Naive thymus-derived CD8-positive, alpha-beta T cell (primary cell): ENCODE data around the gene ATL2. TPM values are rescaled to one million over a fixed set of nuclear protein-coding genes. Genes with fewer than 3 reads are reported as not detected.
"Not testable (repeated sequence)": the region's sequence is repeated elsewhere in the genome, so short reads cannot be mapped to it uniquely, and the experiment has no call there.

Experiments used
- ATAC-seq, 2 donors: fragments of 150-1000 bp; cut with Tn5 transposase in 1 of 2; sonication (Bioruptor Pico), chemical (Tn5 transposase) in 1 of 2; 1 replicate in 1 of 2; 2 replicates in 1 of 2; pipeline ENCODE4 v1.10.0; 2021; ENCODE audit warnings: mild to moderate bottlenecking in 2 of 2, moderate library complexity in 2 of 2
- POLR2A ChIA-PET: fragments of 350-600 bp; sonication (Branson Sonifier 250); formaldehyde crosslinking; loops from one replicate; lab custom pipeline; 2021; ENCODE audit warnings: antibody characterized with exemption; lab: Charles Lee
- DNase-seq, 10 donors: peaks; one replicate each; pipeline versions ENCODE4 v3.0.0 to v3.0.0-alpha.2; 2020 to 2022
- H3K27ac Mint-ChIP-seq, 10 donors: one replicate each; pipeline ENCODE4 v1.8.0; 2020 to 2022; ENCODE audit warnings: mild to moderate bottlenecking in 10 of 10, mixed read lengths in 10 of 10, moderate library complexity in 4 of 10, inconsistent platforms in 1 of 10
- H3K27me3 Mint-ChIP-seq, 5 donors: one replicate each; pipeline ENCODE4 v1.8.0; 2021 to 2022; ENCODE audit warnings: mixed read lengths in 5 of 5
- H3K36me3 Mint-ChIP-seq, 3 donors: one replicate each; pipeline ENCODE4 v1.8.0; 2020 to 2022; ENCODE audit warnings: mixed read lengths in 3 of 3, mild to moderate bottlenecking in 2 of 3, inconsistent platforms in 1 of 3
- H3K4me1 Mint-ChIP-seq, 4 donors: one replicate each; pipeline ENCODE4 v1.8.0; 2021 to 2022; ENCODE audit warnings: mixed read lengths in 4 of 4
- H3K4me3 Mint-ChIP-seq, 10 donors: one replicate each; pipeline ENCODE4 v1.8.0; 2020 to 2022; ENCODE audit warnings: mild to moderate bottlenecking in 10 of 10, mixed read lengths in 10 of 10, moderate library complexity in 6 of 10, inconsistent platforms in 1 of 10
- H3K9me3 Mint-ChIP-seq, 9 donors: one replicate each; pipeline ENCODE4 v1.8.0; 2020 to 2022; ENCODE audit warnings: mixed read lengths in 9 of 9, mild to moderate bottlenecking in 3 of 9, inconsistent platforms in 1 of 9, moderate library complexity in 1 of 9
- polyA plus RNA-seq, 3 donors: library from polyadenylated mRNA; unstranded; fragments of 300-500 nt; fragmentation: Illumina TruSeq; gene quantifications; one replicate each; pipeline ENCODE4 v1.2.3, GENCODE V29; 2021
- total RNA-seq, 8 experiments: library from RNA in 2 of 8; stranded (reverse) in 2 of 8; gene quantifications; one replicate each; pipeline ENCODE4 v1.2.3 and lab custom pipeline; 2021 to 2026

Gene ATL2
- total and polyA plus RNA-seq, 5 experiments from 2014 or later = 10.6 to 71.8 (median 24.2) TPM

GRCh38 chr2:38281095-38281742 lies 95.9 kb downstream of the ATL2 start:
- Mint-ChIP-seq H3K4me3 (no peak overlapping the region), H3K9me3 (no peaks in the 10 kb centered on the region)

GRCh38 chr2:38279201-38279600 lies 97.9 kb downstream of the ATL2 start:
- no peak for ATAC-seq
- Mint-ChIP-seq H3K9me3 (no peaks in the 10 kb centered on the region), H3K27ac (no peak overlapping the region), H3K4me3 (no peak overlapping the region), H3K36me3 (no peaks in the 10 kb centered on the region), H3K4me1 (peaks cover 1 to 5% (median 2%) of the 10 kb centered on the region in 4 donors), H3K27me3 (peaks cover 0 to 6% (median 0%) of the 10 kb centered on the region in 5 donors)
- POLR2A ChIA-PET = interaction anchor here (0.7 kb wide), 1 partner anchor 28 kb away, joined by 5 read pairs; no protein-coding TSS in a partner anchor
- DNase-seq = no peak

More at GRCh38 chr2:38281095-38281742, 95.9 kb downstream of the ATL2 start:
- ATAC-seq (no peak), DNase-seq (no peak)
- Mint-ChIP-seq H3K27me3 (peaks cover 0 to 10% (median 2%) of the 10 kb centered on the region in 5 donors), H3K4me1 (peaks cover 5 to 18% (median 10%) of the 10 kb centered on the region in 4 donors), H3K27ac (no peak overlapping the region), H3K36me3 (no peaks in the 10 kb centered on the region)
- POLR2A ChIA-PET = no interaction called here

DNA sequence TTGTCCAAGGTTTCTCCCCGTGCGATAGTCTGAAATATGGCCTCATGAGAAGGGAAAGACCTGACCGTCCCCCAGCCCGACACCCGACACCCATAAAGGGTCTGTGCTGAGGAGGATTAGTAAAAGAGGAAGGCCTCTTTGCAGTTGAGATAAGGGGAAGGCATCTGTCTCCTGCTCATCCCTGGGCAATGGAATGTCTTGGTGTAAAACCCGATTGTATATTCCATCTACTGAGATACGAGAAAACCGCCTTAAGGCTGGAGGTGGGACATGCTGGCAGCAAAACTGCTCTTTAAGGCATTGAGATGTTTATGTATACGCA lies 99.0 kb downstream of the ATL2 start:
- H3K36me3 Mint-ChIP-seq, H3K27ac Mint-ChIP-seq, H3K4me3 Mint-ChIP-seq, H3K27me3 Mint-ChIP-seq, ATAC-seq, DNase-seq, POLR2A ChIA-PET, H3K4me1 Mint-ChIP-seq, H3K9me3 Mint-ChIP-seq: not testable (repeated sequence)

DNA sequence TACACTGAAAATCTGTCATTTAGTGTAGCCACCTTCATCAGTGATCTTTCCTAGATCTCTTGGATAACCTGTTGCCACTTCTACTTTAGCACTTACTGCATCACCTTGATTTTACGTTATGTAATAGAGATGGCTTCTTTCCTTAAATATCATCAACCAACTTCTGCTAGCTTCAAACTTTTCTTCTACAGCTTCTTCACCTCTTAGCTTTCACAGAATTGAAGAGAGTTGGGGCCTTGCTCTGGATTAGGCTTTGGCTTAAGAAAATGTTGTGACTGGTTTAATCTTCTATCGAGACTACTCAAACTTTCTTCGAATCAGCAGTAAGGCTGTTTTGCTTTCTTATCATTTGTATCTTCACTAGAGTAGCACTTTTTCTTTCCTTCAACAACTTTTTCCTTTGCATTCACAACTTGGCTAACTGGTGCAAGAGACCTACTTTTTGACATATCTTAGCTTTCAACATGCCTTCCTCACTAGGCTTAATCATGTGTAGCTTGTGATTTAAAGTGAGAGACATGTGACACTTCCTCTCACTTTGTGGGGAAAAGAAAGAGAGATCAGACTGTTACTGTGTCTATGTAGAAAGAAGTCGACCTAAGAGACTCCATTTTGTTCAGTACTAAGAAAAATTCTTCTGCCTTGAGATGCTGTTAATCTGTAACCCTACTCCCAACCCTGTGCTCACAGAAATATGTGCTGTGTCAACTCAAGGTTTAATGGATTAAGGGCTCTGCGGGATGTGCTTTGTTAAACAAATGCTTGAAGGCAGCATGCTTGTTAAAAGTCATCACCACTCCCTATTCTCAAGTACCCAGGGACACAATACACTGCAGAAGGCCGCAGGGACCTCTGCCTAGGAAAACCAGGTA lies 99.6 kb downstream of the ATL2 start:
- no peak overlapping the region for H3K4me3 Mint-ChIP-seq
- no peaks in the 10 kb centered on the region for H3K36me3 Mint-ChIP-seq
- H3K9me3 Mint-ChIP-seq = no peaks in the 10 kb centered on the region
- DNase-seq (no peak), ATAC-seq (no peak)
- H3K4me1 Mint-ChIP-seq = peaks cover 0 to 2% (median under 1%) of the 10 kb centered on the region in 4 donors
- H3K27ac Mint-ChIP-seq = no peak overlapping the region
- peaks cover 0 to 2% (median 0%) of the 10 kb centered on the region in 5 donors for H3K27me3 Mint-ChIP-seq
- POLR2A ChIA-PET = no interaction called here

DNA sequence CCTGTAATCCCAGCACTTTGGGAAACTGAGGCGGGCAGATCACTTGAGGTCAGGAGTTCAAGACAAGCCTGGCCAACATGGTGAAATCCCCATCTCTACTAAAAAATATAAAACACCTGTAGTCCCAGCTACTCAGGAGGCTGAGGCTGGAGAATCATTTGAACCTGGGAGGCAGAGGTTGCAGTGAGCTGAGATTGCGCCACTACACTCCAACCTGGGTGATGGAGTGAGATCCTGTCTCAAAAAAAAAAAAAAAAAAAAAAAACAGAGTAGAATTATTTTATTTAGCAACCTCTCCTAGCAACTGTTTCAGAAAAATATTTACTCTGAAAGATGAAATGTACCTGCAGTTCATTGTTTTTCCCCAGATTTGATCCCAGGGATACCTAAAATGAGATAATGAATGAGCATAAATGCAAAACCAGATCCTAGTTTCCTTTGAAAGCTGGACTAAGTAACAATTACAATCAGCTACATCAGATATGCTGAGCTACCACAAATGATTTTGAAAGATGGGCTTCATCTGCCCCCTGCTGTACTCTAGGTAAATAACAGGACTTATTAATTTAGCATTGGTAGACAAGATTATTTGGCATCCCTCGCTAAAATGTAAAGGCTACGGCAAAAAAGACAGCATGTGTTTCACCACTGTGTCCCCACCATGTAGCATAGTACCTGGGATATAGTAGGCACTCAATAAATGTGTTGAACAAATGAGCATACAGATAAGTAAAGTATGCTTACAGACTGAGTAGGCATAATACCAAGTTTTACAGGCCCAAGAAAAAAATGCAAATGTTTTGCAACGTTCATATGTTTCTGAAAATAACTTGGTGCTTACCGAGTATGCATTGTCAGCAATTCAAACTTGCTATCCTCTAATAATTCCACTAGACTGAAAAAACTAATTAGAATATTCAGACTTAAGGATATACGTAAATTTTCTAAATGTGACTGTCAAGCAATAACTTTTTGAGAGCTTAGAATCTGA lies 102.5 kb downstream of the ATL2 start:
- ATAC-seq (peak in 1 of 2 donors; percentile 51), DNase-seq (peak in 5 of 10 donors; percentile 25 to 42 (median 30))
- Mint-ChIP-seq H3K36me3 (no peaks in the 10 kb centered on the region), H3K27me3 (no peaks in the 10 kb centered on the region), H3K27ac (no peak overlapping the region), H3K4me1 (peaks cover 0 to 2% (median under 1%) of the 10 kb centered on the region in 4 donors), H3K4me3 (no peak overlapping the region), H3K9me3 (no peaks in the 10 kb centered on the region)
- POLR2A ChIA-PET = interaction anchor here (0.6 kb wide), 1 partner anchor 744 kb away, joined by 6 read pairs; no protein-coding TSS in a partner anchor

- Mint-ChIP-seq H3K36me3 (no peaks in the 10 kb centered on the region), H3K27me3 (no peaks in the 10 kb centered on the region), H3K4me3 (no peak overlapping the region), H3K9me3 (no peaks in the 10 kb centered on the region), H3K27ac (no peak overlapping the region), H3K4me1 (peaks cover 0 to 2% (median 1%) of the 10 kb centered on the region in 4 donors)
- ATAC-seq = no peak
- POLR2A ChIA-PET = no interaction called here
- no peak for DNase-seq
Measured at GRCh38 chr2:38271697-38272096, 105.4 kb downstream of the ATL2 start.

- Mint-ChIP-seq H3K27ac (no peak overlapping the region), H3K9me3 (no peaks in the 10 kb centered on the region), H3K4me3 (no peak overlapping the region), H3K4me1 (peaks cover 0 to 6% (median under 1%) of the 10 kb centered on the region in 4 donors), H3K36me3 (no peaks in the 10 kb centered on the region), H3K27me3 (no peaks in the 10 kb centered on the region)
- DNase-seq (no peak), ATAC-seq (no peak)
- POLR2A ChIA-PET = no interaction called here
Measured at GRCh38 chr2:38269421-38269820, 107.7 kb downstream of the ATL2 start.

- H3K27me3 Mint-ChIP-seq = no peaks in the 10 kb centered on the region
- no peak overlapping the region for H3K27ac Mint-ChIP-seq
- H3K9me3 Mint-ChIP-seq = no peaks in the 10 kb centered on the region
- DNase-seq (no peak), ATAC-seq (no peak)
- POLR2A ChIA-PET = no interaction called here
- no peak overlapping the region for H3K4me3 Mint-ChIP-seq
- peaks cover 0 to 6% (median under 1%) of the 10 kb centered on the region in 4 donors for H3K4me1 Mint-ChIP-seq
- no peaks in the 10 kb centered on the region for H3K36me3 Mint-ChIP-seq
Measured at GRCh38 chr2:38268691-38269327, 108.3 kb downstream of the ATL2 start.

- no peak for DNase-seq
- no peak for ATAC-seq
- Mint-ChIP-seq H3K27me3 (no peaks in the 10 kb centered on the region), H3K36me3 (no peaks in the 10 kb centered on the region), H3K27ac (no peak overlapping the region), H3K4me3 (no peak overlapping the region), H3K4me1 (peaks cover 0 to 6% (median under 1%) of the 10 kb centered on the region in 4 donors), H3K9me3 (no peaks in the 10 kb centered on the region)
- POLR2A ChIA-PET = no interaction called here
Measured at GRCh38 chr2:38268001-38268400, 109.1 kb downstream of the ATL2 start.

DNA sequence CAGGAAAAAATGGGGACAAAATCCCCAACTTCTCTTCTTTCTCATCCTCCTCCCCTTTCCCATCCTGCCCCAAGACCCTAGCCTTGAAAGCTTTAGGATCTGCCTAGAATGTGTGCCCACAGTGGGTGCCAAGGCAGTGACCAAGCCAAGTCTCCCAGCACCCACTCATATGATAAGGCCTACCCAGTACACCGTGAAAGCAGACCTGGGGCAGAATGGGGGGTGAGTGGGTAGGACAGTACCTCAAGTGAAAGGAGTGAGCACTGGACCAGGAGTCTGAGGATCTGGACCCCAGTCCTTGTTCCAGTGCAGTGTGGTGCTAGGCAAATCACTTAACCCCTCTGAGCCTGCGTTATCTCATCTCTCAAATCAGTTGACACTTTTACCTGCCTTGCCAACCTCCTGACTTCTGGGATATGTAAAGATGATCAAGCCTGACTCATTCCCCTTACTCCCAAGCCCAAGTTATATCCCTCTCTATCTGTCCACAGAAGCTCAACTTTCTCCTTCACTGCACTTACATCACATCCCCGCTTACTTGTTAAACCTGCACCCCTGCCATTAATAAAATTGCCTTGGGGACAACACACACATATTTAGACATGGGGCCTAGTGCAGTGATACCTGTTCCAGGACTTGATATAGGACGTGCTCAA lies 109.7 kb downstream of the ATL2 start:
- Mint-ChIP-seq H3K27ac (peak overlapping the region in 2 of 10 donors; percentile 49 to 61), H3K4me3 (no peak overlapping the region), H3K9me3 (no peaks in the 10 kb centered on the region), H3K36me3 (no peaks in the 10 kb centered on the region), H3K27me3 (no peaks in the 10 kb centered on the region), H3K4me1 (peaks cover 0 to 6% (median under 1%) of the 10 kb centered on the region in 4 donors)
- ATAC-seq = no peak
- POLR2A ChIA-PET = no interaction called here
- DNase-seq = no peak

DNA sequence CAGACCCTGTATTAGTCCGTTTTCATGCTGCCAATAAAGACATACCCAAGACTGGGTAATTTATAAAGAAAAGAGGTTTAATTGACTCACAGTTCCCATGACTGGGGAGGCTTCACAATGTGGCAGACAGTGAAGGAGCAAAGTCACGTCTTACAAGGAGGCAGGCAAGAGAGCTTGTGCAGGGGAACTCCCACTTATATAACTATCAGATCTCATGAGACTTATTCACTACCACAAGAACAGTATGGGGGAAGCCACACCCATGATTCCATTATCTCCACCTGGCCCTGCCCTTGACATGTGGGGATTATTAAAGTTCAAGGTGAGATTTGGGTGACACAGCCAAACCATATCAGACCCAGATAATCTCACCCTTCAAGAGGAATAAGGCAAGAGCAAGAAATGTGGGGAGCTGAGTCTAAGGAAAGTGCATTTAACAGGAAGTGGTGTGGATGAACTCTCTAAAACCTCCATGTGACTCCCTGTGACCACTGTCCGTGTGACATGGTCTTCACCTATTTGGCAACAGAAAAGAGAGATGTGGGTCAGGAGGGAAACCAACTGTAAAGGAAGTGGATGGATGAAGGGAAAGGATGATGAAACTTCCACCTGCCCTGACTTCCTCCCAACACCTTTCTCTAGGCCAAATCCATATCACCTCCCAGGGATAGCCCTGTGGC lies 110.6 kb downstream of the ATL2 start:
- H3K36me3 Mint-ChIP-seq = no peaks in the 10 kb centered on the region
- ATAC-seq (no peak), DNase-seq (no peak)
- peaks cover 0 to 6% (median under 1%) of the 10 kb centered on the region in 4 donors for H3K4me1 Mint-ChIP-seq
- POLR2A ChIA-PET = no interaction called here
- H3K27me3 Mint-ChIP-seq = peaks cover 0 to 2% (median 0%) of the 10 kb centered on the region in 5 donors
- no peaks in the 10 kb centered on the region for H3K9me3 Mint-ChIP-seq
- H3K27ac Mint-ChIP-seq = no peak overlapping the region
- no peak overlapping the region for H3K4me3 Mint-ChIP-seq
